HG03039 (cell line): ENCODE results near the gene CD244.
"Not testable (repeated sequence)": the region's sequence is repeated elsewhere in the genome, so short reads cannot be mapped to it uniquely, and the experiment has no call there.

Experiments used
- ATAC-seq: cut with Tn5 transposase; IDR thresholded peaks from one replicate; pipeline ENCODE4 v1.9.1; 2021; ENCODE audit warnings: mild to moderate bottlenecking, moderate library complexity; ENCODE audit not compliant: unreplicated experiment

Gene CD244

GRCh38 chr1:160880216-160880615 lies 17.5 kb upstream of the CD244 start:
- ATAC-seq, result no peak

- ATAC-seq, result no peak
Observed at GRCh38 chr1:160879056-160879455, 16.4 kb upstream of the CD244 start.

DNA sequence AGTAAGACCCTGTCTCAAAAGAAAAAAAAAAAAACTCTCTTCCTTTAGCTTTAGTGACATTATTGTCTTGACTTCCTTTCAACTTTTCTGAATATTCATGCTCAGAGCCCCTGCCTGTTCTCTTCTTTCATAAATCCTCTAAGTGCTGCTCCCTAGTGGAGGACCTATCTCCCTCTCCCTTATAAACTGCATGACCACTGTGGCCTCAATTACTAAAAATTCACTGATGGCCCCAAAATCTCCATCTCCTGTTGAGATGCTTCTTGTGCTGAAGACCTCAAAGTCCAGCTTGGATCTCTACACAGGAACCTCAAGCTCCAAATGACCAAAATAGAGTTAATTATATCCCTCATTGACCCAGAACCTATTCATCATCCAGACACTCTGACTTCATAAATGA lies 14.5 kb upstream of the CD244 start:
- no peak for ATAC-seq

GRCh38 chr1:160876311-160876710 lies 13.6 kb upstream of the CD244 start:
- ATAC-seq, result no peak

- not testable (repeated sequence) for ATAC-seq
Observed at GRCh38 chr1:160875591-160875990, 12.9 kb upstream of the CD244 start.

DNA sequence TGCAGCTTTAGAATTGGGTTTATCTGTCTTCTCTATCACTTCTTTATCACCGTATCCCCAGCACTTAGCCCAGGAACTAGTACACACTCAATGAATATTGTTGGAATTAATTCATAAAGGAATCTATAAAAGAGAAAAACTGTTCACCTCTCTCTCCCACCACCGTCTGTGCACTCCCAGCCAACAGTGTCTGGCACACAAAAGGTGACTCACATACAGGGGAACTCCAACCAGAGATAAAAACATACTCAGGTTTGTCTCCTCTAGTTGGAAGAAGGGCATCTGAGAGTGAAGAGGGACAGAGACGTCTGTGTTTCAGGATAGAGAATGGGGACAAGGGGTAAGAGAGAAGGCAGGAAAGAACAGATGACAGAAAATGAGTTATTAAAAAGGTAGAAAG lies 12.2 kb upstream of the CD244 start:
- ATAC-seq, result no peak

- no peak for ATAC-seq
Observed at GRCh38 chr1:160868141-160868540, 5.5 kb upstream of the CD244 start.

DNA sequence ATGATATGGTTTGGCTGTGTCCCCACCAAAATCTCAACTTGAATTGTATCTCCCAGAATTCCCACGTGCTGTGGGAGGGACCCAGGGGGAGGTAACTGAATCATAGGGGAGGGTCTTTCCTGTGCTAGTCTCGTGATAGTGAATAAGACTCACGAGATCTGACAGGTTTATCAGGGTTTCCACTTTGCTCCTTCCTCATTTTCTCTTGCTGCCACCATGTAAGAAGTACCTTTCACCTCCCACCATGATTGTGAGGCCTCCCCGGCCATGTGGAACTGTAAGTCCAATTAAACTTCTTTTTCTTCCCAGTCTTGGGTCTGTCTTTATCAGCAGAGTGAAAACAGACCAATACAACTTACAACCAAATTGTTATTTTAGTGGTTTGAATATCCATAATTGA lies 5.0 kb upstream of the CD244 start:
- ATAC-seq, result not testable (repeated sequence)

DNA sequence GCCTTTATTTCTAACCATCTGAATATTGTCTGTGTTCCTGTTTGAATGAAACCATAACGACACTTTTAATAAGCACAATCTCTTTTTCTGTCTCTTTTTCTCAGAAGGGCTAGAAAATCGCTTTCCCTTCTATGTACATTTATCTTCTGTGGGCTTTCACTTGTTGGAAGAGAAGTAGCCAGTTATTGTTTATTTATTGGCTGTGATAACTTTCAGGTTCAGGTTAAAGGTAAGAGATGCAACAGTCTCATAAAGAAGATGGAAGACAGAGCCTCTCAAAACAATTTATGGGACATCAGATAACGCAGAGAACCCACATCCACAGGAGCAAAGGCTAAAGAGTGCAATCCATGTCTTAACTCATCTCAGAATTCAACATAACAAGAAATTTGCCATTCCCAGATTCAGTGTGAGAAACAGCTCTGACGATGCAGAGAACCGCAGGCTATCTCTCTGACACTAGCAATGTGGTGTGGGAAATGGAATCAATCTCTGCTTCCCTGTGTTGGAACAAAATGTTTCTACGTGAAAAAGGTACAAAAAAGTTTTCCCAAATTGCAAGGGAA lies 4.1 kb upstream of the CD244 start:
- ATAC-seq, result no peak

GRCh38 chr1:160866001-160866694 lies 3.5 kb upstream of the CD244 start:
- no peak for ATAC-seq

DNA sequence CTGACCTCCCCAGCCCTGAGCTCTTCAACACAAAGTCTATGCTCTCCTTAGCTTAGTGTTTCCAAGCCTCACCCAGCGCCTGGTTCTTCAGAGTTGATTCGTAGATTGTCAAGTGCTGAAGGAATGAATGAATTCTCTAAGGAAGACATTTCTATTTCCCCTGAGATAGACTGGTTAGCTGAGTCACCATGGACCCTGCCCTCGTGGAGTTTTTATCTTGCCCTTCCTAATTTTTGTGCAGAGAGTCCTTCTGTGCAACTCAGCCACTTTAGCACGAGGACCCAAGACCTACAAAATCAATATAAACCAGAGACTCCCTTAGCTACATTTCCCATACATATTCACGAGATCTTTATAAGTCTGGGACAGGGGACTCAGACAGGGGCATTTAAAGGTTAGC lies 2.6 kb upstream of the CD244 start:
- no peak for ATAC-seq

GRCh38 chr1:160864173-160864572 lies 1.5 kb upstream of the CD244 start:
- ATAC-seq, result no peak

GRCh38 chr1:160863774-160864131 lies 1.1 kb upstream of the CD244 start:
- no peak for ATAC-seq

GRCh38 chr1:160863061-160863773 lies 530 bp upstream of the CD244 start:
- no peak for ATAC-seq

- ATAC-seq, result no peak
Observed at GRCh38 chr1:160860840-160861505, 1.7 kb downstream of the CD244 start.

DNA sequence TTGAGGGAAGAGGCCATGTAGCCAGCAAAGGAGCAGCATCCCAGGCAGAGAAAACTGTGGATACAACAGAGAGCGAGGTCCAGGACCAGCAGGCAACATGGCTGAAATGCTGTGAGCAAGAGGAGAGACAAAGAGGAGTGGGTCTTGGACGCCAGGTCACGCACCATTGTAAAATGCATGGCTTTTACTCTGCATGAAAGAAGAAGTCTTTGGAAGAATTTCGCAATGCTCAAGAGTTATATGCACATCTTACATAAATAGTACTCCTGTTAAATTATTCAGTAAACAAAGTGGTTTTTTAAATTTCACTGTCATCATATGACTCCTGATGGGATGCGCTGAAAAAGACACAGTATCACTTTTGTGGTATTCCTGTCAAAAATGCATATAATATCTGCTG lies 3.5 kb downstream of the CD244 start:
- no peak for ATAC-seq

GRCh38 chr1:160858507-160858906 lies 4.2 kb downstream of the CD244 start:
- no peak for ATAC-seq

DNA sequence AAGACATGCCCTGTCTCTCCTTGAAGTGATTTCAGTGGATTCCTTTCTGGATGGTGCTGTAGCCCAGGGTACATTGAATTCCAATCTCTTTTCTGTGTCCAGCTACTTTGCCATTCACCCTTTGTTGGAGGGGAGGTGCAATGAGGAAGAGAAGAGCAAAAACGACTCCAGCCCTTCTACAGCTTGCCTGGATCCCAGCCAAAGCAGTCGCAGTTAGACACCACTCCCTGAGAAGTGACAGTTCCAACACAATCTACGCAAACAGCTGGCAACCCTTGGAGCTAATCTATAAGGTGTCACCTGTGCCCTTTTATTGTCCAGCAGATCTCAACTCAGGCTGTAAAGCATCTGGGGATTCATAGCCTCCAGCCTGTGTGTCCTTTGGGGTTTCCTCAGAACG lies 4.6 kb downstream of the CD244 start:
- ATAC-seq, result no peak

- ATAC-seq, result no peak
Observed at GRCh38 chr1:160855181-160855981, 7.3 kb downstream of the CD244 start.

- ATAC-seq, result no peak
Observed at GRCh38 chr1:160853754-160854153, 8.9 kb downstream of the CD244 start.

DNA sequence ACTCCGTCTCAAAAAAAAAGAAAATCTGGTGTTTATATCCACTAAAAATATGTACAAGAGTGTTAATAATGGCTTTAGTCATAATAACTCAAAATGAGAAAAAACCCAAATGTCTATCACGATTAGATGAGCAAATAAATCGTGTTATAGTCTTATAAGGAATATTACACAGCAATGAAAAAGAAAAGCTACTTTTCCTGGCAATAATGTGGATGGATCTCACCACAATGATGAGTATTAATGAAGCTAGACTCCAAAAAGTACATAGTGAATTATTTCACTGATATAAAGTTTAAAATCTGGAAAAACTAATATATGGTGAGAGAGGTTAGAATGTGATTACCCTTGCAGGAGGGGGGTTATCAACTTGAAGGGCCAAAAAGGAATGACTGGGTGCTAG lies 9.7 kb downstream of the CD244 start:
- ATAC-seq, result no peak
